Fibroblast of peridontal ligament (primary cell): ENCODE data around the gene KRT74.
"Not testable (repeated sequence)": the region's sequence is repeated elsewhere in the genome, so short reads cannot be mapped to it uniquely, and the experiment has no call there.

Experiments
- DNase-seq: peaks from one replicate; pipeline ENCODE4 v3.0.0-alpha.2; 2010; ENCODE audit errors: extremely low read depth

Gene KRT74

GRCh38 chr12:52602552-52602951 is 28.9 kb upstream of the KRT74 start:
- no peak for DNase-seq

DNA sequence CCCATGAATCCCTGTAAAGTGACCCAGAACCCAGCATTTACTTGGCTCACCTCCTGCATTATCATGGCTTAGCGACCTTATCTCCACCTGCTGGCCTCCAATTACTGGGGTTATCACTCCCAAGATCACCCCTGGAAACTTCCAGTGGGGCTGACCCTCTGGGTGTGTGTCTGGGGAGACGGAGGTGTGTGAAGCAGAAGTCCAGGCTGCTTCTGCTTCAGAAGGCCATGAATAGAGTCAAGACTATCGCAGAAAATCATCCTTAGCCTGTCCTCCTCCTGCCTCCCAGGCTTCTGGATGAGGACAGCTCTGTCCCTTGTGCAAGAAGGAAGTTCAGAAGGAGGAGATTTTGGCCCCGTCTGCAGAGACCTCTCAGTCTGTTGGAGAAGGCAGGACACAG is 28.0 kb upstream of the KRT74 start:
- DNase-seq = no peak

DNA sequence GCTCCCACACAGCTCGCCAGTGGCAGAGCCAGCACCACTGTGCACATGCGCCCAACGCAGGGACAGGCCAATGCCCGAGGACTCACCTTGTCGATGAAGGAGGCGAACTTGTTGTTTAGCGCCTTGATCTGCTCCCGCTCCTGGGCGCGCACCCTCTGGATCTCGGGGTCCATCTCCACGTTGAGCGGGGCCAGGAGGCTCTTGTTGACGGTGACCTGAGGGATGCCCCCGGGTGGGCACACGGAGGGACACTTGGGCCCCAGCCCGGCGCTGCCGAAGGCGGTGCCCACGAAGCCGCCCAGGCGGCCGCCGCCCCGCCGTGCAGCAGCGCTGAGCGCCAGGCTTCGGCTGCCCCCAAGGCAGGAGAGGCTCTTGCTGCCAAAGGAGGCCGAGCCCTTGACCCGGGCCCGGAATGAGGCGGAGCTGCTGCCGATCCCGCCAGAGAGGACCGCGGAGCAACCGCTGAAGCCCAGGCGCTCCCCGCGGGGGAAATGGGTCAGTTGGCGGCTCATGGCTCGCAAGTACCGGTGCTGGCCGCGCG is 27.4 kb upstream of the KRT74 start, which contains the start of gene KRT72:
TSS of gene KRT72 (minus strand) at position 523 of the 541 bp plus-strand sequence. CDS start at position 512, 11 bp downstream.
- no peak for DNase-seq

DNA sequence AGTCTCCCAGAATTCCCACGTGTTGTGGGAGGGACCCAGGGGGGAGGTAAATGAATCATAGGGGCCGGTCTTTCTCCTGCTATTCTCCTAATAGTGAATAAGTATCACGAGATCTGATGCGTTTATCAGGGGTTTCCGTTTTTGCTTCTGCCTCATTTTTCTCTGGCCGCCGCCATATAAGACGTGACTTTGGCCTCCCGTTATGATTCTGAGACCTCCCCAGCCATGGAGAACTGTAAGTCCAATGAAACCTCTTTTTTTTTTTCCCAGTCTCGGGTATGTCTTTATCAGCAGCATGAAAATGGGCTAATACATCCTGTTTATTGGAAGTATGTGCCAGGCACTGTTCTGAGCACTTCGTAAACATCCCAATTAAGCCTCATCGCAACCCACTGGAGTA is 26.8 kb upstream of the KRT74 start:
- no peak for DNase-seq

DNA sequence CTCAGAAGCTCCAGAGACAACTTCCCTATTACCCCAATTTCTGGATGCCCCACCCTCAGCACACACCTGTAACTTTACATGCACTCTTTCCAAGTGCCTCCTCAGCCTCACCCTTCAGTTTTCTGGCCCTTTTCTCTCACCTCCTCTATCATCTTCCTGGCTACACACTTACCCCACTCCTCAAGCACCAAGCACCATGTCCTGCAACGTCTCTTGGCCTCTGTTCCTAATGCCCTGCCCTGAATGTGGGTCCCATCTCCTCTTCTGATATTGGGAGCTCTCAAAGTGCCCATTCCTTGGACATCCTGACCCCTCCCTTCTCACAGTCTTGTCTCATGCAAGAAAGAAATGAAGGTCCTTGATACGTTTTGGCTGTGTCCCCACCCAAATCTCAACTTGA is 26.4 kb upstream of the KRT74 start:
- DNase-seq = no peak

DNA sequence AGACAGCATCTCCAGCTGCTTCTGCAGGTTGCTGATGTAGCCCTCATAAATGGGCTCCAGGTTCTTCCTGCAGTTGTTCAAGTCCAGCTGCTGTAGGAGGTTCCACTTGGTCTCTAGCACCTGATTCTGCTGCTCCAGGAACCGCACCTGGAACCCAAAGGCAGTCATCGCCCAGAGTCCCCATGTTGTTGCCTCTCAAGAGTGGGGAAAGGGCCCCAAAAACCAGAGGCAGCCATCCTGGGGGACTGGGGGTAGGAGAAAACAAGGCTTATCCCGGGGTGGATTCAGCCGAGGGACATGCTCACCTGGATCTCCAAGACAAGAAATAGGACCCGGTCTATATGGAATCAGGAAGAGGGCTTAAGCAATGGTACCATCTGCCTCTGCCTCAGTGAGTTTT is 25.3 kb upstream of the KRT74 start:
- DNase-seq = no peak

DNA sequence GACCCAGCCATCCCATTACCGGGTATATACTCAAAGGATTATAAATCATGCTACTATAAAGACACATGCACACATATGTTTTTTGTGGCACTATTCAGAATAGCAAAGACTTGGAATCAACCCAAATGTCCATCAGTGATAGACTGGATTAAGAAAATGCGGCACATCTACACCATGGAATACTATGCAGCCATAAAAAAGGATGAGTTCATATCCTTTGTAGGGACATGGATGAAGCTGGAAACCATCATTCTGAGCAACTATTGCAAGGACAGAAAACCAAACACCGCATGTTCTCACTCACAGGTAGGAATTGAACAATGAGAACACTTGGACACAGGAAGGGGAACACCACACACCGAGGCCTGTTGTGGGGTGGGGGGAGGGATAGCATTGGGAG is 20.6 kb upstream of the KRT74 start:
- not testable (repeated sequence) for DNase-seq

- no peak for DNase-seq
Observed at GRCh38 chr12:52591521-52591920, 17.9 kb upstream of the KRT74 start.

DNA sequence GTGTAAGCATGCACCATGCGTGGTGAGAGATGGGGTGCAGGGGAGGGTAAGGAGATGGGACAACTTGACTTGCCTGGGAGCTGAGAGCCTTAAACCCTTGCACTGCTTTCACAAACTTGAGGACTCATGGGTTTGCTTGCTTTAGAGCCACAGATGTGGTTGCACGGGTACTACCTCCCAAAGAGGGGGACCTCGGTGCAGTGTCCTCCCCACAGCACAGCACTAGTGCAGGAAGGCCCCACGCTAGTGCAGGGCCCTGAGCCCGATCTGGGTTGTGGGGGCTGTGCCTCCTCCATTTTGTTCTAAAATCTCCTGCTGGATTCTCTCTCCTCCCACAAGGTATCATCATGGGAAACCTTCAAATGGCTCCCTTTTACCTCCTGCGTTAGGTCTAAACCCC is 16.4 kb upstream of the KRT74 start:
- no peak for DNase-seq

GRCh38 chr12:52587563-52587962 is 13.9 kb upstream of the KRT74 start:
- no peak for DNase-seq

DNA sequence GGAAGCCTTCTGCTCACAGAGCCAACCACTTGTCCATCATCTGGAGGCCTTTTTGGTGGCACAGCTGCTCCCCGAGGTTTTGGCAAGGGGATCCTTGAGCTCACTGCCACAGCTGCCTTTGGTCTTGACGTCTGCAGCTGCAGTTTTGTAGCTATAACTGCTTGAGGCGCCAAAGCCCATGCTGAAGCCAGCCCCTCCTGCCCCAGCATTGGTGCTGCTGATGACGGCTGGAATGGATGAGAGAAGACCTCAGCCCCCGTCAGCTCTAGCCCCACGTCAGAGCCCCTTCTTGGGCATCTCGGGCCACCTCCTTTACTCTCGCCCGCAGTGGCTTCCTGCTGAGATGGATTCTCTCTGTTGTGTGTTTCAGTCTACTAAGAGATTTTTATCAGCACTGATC is 12.3 kb upstream of the KRT74 start:
- no peak for DNase-seq

GRCh38 chr12:52585066-52585465 is 11.4 kb upstream of the KRT74 start:
- DNase-seq = no peak

- no peak for DNase-seq
Observed at GRCh38 chr12:52584156-52584682, 10.6 kb upstream of the KRT74 start.

GRCh38 chr12:52582971-52583456 is 9.4 kb upstream of the KRT74 start:
- DNase-seq = peak; percentile 60

- no peak for DNase-seq
Observed at GRCh38 chr12:52582486-52582885, 8.8 kb upstream of the KRT74 start.

- no peak for DNase-seq
Observed at GRCh38 chr12:52581481-52581880, 7.8 kb upstream of the KRT74 start.

DNA sequence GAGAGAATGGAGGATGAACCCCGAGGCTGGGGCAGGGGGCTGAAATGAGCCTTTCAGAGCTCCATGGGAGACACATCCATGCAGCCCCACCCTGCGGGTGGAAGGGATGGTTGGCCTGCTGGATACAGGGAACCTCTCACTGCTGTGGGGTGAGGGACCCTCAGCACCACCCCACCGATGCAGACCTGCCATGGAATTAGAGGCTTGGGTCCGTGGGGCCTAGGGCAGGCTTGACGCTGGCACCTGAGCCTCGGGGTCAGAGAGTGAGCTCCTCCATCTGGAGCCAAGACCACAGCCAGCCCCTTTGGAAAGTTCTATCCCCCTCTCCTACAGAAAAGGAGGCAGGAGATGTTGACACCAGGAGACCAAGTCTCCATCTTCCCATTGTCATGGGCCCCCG is 7.4 kb upstream of the KRT74 start:
- DNase-seq = no peak

DNA sequence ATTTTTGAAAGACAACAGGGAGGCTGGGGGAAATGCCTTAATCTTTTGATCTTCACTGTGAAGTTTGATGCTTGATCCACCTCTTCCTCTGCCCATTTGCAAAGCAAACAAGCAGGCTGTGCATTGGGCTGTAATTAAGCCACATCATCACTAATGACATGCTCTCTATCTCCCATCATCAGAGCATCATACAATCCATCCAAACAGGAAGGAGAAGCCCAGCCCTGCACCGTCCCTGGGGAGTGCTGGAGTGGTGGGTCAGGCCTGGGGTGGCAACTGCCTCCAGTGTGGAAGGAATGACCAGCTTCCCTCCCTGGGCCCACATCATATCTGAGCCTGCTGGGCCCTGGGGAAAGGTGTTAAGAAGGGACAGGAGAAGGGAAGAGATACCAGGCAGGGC is 6.9 kb upstream of the KRT74 start:
- DNase-seq = no peak

- no peak for DNase-seq
Observed at GRCh38 chr12:52579468-52580465, 6.1 kb upstream of the KRT74 start.

GRCh38 chr12:52578469-52578868 is 4.8 kb upstream of the KRT74 start:
- no peak for DNase-seq

DNA sequence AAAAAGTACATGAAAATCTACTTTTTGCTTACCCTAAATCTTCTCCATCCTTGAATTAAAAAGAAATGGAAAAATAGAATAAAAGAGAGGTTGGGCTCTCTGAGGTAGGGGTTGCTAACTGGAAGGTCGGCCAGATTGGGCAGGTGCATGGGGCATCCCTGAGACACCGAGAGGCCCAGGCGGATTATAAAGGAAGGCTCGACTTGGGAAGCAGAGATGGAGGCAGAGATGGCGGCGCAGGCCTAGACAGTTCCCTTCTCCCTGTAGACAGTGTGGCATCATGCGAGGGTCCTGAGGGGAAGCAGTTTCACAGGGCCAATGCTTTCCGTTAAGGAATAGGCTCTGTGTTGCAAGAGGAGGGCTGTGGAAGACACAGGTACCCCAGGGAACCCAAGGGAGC is 3.7 kb upstream of the KRT74 start:
- no peak for DNase-seq

DNA sequence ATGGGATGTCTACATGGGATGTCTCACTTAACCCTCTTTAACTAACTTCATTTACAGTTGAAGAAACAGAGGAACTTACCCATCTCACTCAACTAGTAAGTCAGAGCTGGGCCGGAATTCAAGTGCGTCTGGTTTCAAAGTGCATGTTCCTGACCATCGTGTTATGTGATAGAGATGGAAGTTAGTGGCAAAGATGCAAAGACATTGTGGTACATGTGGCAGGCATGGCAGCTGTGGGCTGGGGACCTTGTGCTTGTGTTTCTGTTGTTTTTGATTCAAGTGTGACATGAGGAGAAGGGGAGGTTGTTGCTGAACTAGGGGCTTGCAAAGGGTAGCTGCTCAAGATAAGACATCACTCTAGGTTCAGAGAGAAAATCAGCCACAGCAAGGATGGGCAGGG is 2.3 kb upstream of the KRT74 start:
- no peak for DNase-seq

- DNase-seq = no peak
Observed at GRCh38 chr12:52575256-52575655, 1.6 kb upstream of the KRT74 start.
